ENCODE measurements around the gene ERC1.

DNA sequence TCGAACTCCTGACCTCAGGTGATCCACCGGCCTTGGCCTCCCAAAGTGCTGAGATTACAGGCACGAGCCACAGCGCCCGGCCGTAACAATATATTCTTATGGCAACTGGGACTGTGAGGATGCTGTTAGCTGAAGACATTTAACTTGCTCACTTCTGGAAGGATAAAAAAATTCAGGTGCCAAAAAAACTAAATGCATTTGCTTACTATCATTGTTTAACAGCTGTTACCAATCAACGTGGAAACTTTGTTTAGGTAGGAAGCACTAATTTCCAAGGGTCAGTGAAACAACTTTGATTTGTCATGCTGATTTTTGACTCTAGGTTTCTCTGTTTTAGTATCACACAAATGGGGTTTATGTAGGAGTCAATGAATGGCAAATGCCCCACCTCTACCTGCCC is 297.3 kb downstream of the ERC1 start:
- TF ChIP-seq, protein P1, sequence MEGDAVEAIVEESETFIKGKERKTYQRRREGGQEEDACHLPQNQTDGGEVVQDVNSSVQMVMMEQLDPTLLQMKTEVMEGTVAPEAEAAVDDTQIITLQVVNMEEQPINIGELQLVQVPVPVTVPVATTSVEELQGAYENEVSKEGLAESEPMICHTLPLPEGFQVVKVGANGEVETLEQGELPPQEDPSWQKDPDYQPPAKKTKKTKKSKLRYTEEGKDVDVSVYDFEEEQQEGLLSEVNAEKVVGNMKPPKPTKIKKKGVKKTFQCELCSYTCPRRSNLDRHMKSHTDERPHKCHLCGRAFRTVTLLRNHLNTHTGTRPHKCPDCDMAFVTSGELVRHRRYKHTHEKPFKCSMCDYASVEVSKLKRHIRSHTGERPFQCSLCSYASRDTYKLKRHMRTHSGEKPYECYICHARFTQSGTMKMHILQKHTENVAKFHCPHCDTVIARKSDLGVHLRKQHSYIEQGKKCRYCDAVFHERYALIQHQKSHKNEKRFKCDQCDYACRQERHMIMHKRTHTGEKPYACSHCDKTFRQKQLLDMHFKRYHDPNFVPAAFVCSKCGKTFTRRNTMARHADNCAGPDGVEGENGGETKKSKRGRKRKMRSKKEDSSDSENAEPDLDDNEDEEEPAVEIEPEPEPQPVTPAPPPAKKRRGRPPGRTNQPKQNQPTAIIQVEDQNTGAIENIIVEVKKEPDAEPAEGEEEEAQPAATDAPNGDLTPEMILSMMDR (IDR thresholded peaks at IDR 0.05) = no peak
- TF ChIP-seq EP300 (IDR thresholded peaks at IDR 0.05) (no peak), POLR2A (IDR thresholded peaks at IDR 0.05) (no peak)

Data from suprapubic skin (tissue), 3 donors.